ENCODE measurements around the gene GCG. TPM values are rescaled to one million over a fixed set of nuclear protein-coding genes. Genes with fewer than 3 reads are reported as not detected.

Gene GCG
- total RNA-seq, 4 donors from 2014 or later: 5.0 to 209 (median 88.5) TPM

DNA sequence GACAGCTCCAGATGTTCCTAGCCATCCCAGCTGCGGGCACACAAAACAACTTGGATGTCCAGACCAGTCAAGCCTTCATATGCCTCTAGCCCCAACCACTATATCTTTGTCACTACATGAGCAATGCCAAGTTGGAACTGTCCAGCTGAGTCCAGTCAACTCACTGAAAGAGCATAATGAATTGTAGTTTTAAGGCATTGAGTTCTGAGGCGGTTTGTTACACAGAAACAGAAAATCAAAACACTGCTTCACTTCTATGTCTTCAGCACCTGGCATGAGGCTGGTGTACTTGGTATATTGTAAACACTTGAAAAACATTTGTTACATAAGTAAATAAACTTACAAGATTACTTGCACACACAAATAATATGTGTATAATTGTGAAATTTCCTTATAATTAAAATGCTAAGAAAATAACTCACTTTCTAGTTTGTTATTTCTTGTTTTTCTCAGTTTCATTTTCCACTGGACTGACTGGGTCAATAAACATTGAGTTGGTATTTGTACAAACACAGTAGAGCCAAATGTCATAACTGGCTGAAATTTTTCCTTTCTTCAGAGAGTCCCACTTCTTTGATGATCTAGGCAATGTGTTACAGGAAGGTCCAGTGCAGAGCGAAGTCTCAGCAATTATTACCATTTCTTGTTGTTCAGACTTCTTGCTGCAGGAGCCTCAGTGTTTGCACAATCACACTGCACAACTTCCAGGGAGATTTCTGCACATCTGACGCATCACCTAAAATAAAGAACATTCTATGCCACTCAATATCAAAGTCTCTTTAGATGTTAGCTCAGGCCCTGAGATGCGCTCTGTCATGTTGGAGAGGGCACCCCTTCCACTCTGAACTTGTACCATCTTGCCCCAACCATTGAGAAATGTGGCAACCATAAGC, 39.8 kb downstream of the GCG start:
- Histone ChIP-seq H3K4me1 (no peaks in the 10 kb centered on the region), H3K27ac (no peak overlapping the region), H3K36me3 (no peaks in the 10 kb centered on the region), H3K27me3 (no peaks in the 10 kb centered on the region), H3K9me3 (no peaks in the 10 kb centered on the region), H3K4me3 (no peak overlapping the region)
- no peak for TF ChIP-seq POLR2A (IDR thresholded peaks at IDR 0.05)
- TF ChIP-seq, protein P1, sequence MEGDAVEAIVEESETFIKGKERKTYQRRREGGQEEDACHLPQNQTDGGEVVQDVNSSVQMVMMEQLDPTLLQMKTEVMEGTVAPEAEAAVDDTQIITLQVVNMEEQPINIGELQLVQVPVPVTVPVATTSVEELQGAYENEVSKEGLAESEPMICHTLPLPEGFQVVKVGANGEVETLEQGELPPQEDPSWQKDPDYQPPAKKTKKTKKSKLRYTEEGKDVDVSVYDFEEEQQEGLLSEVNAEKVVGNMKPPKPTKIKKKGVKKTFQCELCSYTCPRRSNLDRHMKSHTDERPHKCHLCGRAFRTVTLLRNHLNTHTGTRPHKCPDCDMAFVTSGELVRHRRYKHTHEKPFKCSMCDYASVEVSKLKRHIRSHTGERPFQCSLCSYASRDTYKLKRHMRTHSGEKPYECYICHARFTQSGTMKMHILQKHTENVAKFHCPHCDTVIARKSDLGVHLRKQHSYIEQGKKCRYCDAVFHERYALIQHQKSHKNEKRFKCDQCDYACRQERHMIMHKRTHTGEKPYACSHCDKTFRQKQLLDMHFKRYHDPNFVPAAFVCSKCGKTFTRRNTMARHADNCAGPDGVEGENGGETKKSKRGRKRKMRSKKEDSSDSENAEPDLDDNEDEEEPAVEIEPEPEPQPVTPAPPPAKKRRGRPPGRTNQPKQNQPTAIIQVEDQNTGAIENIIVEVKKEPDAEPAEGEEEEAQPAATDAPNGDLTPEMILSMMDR (IDR thresholded peaks at IDR 0.05): no peak
- no peak for DNase-seq

DNA sequence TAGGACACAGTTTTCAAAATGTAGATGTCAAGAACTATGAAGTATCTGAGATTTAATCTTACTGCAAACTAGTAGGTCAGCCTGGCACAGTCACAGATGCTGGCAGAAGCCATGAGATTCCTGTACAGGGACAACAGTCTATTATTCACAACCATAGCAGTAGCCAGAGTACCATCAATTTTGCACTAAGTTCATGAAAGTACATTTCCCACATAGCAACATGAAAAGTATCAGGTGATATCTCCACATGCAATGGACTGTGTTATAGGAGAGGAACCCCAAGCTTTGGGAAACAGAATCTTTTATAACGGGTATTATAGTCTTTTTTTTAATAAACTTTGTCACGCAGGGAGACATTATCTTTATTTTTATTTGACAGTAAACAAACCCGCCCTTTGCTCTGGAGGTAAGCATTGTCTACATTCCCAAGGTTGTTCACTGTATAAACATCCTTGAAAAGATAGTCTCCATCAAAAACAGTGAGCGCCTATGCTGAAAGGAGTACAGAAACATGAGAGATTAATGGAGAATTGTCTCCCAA, 44.6 kb downstream of the GCG start:
- TF ChIP-seq, protein P1 (IDR thresholded peaks at IDR 0.05): no peak
- TF ChIP-seq POLR2A (IDR thresholded peaks at IDR 0.05): no peak
- H3K27ac ChIP-seq: no peak overlapping the region
- DNase-seq: no peak
- H3K36me3 ChIP-seq: no peaks in the 10 kb centered on the region
- H3K27me3 ChIP-seq: no peaks in the 10 kb centered on the region
- no peaks in the 10 kb centered on the region for H3K4me1 ChIP-seq
- H3K4me3 ChIP-seq: no peak overlapping the region
- H3K9me3 ChIP-seq: no peaks in the 10 kb centered on the region

DNA sequence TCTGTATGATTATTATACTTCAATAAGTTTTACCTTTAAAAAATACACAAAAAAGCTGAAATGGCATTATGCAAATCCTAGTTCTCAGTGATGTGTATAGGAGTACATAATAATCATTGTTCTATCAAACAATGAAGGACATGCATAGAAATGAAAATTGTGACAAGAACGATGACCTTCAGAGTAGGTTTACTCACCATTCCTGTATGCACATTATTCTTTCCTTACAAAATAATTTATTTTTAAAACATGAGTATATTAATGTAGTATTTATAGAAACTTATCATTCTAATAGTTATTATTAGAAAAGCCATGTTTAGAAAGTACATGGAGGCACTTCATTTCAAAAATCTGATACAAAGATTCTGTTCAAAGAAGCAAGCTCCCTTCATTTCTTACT, 45.3 kb downstream of the GCG start:
- DNase-seq: no peak
- Histone ChIP-seq H3K36me3 (no peaks in the 10 kb centered on the region), H3K9me3 (no peaks in the 10 kb centered on the region), H3K4me1 (no peaks in the 10 kb centered on the region), H3K27me3 (no peaks in the 10 kb centered on the region), H3K4me3 (no peak overlapping the region), H3K27ac (no peak overlapping the region)
- TF ChIP-seq, protein P1 (IDR thresholded peaks at IDR 0.05): no peak
- no peak for TF ChIP-seq POLR2A (IDR thresholded peaks at IDR 0.05)

DNA sequence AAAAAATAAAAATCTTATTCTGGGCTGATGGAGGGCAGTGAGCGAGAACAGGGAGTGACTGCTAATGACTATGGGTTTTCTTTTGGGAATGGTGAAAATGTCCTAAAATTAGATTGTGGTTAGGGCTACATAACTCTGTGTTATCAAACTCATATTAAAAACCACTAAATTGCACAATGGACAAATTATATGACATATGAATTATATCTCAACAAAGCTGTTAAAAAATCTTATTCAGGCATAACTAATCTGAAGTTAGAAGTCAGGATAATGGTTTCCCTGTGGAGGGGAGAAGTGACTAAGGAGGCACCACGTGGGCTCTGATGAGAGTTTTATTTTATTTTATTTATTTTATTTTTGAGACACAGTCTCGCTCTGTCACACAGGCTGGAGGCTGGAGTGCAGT, 45.9 kb downstream of the GCG start:
- H3K4me1 ChIP-seq: no peaks in the 10 kb centered on the region
- DNase-seq: no peak
- H3K36me3 ChIP-seq: no peaks in the 10 kb centered on the region
- no peak for TF ChIP-seq POLR2A (IDR thresholded peaks at IDR 0.05)
- TF ChIP-seq, protein P1 (IDR thresholded peaks at IDR 0.05): no peak
- H3K27ac ChIP-seq: no peak overlapping the region
- no peak overlapping the region for H3K4me3 ChIP-seq
- no peaks in the 10 kb centered on the region for H3K27me3 ChIP-seq
- no peaks in the 10 kb centered on the region for H3K9me3 ChIP-seq

DNA sequence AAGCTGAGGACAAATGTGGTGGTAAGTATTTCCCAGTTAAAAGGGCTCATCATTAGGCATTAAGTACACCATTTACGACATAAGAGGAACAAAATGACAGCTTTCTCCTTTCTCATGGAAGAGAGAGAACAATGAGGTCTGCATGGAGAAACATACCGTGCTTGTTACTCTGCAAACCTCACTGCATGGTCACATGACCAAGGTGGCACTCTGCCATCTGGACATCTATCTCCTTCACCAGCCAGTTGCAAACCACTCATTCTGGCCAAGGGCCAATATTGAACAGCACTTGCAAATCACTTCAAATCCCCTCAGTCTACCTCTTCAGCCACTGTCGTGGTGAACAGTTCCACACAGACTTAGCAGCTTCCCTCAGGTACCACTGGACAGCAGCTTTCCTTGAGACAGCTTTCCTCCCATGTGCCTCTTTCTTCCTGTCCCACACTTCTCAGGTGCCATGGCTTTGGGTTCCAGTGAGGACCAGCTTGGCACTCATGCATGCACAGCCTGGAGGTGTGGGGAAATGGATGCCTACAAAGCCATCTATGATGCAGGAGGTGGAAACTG, 48.5 kb downstream of the GCG start:
- no peaks in the 10 kb centered on the region for H3K9me3 ChIP-seq
- no peaks in the 10 kb centered on the region for H3K36me3 ChIP-seq
- no peaks in the 10 kb centered on the region for H3K4me1 ChIP-seq
- no peaks in the 10 kb centered on the region for H3K27me3 ChIP-seq
- TF ChIP-seq, protein P1 (IDR thresholded peaks at IDR 0.05): no peak
- TF ChIP-seq POLR2A (IDR thresholded peaks at IDR 0.05): no peak
- DNase-seq: no peak
- no peak overlapping the region for H3K27ac ChIP-seq
- H3K4me3 ChIP-seq: no peak overlapping the region
